Lung (tissue), 12 donors: ENCODE results near the gene RBP4. TPM values are rescaled to one million over a fixed set of nuclear protein-coding genes. Genes with fewer than 3 reads are reported as not detected.
A peak's percentile ranks its signal among the peaks of the same experiment; 100 is the strongest.

Experiments
- ATAC-seq: fragments of 200-7000 bp; cut with Tn5 transposase; one replicate; pipeline ENCODE4 v1.9.1; 2020; ENCODE audit warnings: moderate number of reproducible peaks; ENCODE audit not compliant: insufficient read depth, low FRiP score
- DNase-seq, 3 donors: peaks; one replicate each; pipeline ENCODE4 v3.0.0-alpha.2; 2013 to 2017
- H3K27ac ChIP-seq, 2 donors: one replicate each; pipeline ENCODE4 v1.5.1; 2013; ENCODE audit warnings: mild to moderate bottlenecking in 2 of 2, moderate library complexity in 2 of 2, control low read depth in 1 of 2, inconsistent platforms in 1 of 2, low read depth in 1 of 2, low read length in 1 of 2
- H3K27me3 ChIP-seq, 3 donors: one replicate each; pipeline ENCODE4 v1.5.1; 2013; ENCODE audit warnings: low read length in 2 of 3; ENCODE audit not compliant: control insufficient read depth in 3 of 3, insufficient read depth in 3 of 3
- H3K36me3 ChIP-seq, 4 donors: one replicate each; pipeline ENCODE4 v1.5.1; 2013; ENCODE audit warnings: low read length in 4 of 4, mild to moderate bottlenecking in 1 of 4, moderate library complexity in 1 of 4; ENCODE audit not compliant: control insufficient read depth in 4 of 4, insufficient read depth in 4 of 4
- H3K4me1 ChIP-seq, 5 donors: one replicate each; pipeline ENCODE4 v1.5.1; 2013; ENCODE audit warnings: low read length in 5 of 5, mild to moderate bottlenecking in 2 of 5, moderate library complexity in 1 of 5; ENCODE audit not compliant: control insufficient read depth in 5 of 5, insufficient read depth in 5 of 5
- H3K4me3 ChIP-seq: one replicate; pipeline ENCODE4 v1.5.1; 2013; ENCODE audit warnings: mild to moderate bottlenecking, control low read depth, moderate library complexity
- H3K9ac ChIP-seq, 2 donors: one replicate each; pipeline ENCODE4 v1.5.1; 2013; ENCODE audit warnings: low read length in 2 of 2, control low read depth in 1 of 2; ENCODE audit not compliant: insufficient read depth in 1 of 2
- H3K9me3 ChIP-seq, 4 donors: one replicate each; pipeline ENCODE4 v1.5.1; 2013; ENCODE audit warnings: low read length in 3 of 4, mild to moderate bottlenecking in 1 of 4, moderate library complexity in 1 of 4; ENCODE audit not compliant: control insufficient read depth in 4 of 4, insufficient read depth in 3 of 4
- WGBS, 2 donors: extraction: QIAGEN DNeasy Blood & Tissue Kit; methylation state at CpG; one replicate each; pipeline ENCODE4 v1.1.7; 2013; 5-methylcytosine and 5-hydroxymethylcytosine counted together
- polyA plus RNA-seq, 2 donors: library from polyadenylated mRNA; stranded (reverse); fragments of 200-250 nt; gene quantifications; one replicate each; pipeline ENCODE4 v1.2.1, GENCODE V29; 2013
- total RNA-seq, 2 donors: library from RNA; depleted of rRNA in 1 of 2; stranded (reverse); fragments of >200 nt in 1 of 2; gene quantifications; one replicate each; pipeline ENCODE4 v1.2.1, GENCODE V29; 2014 to 2021
- TF ChIP-seq, protein P1 (sequence below): IDR thresholded peaks from 2 replicates; pipeline ENCODE4 v1.5.1; 2012; ENCODE audit warnings: mild to moderate bottlenecking; ENCODE audit errors: control extremely low read depth, extremely low read depth
- donor health status: control.
- donor health status: control.
- donor health status: Bipolar disorder and iron deficiency.
- donor health status: healthy.
- donor health status: DM: yes; HTN: yes; CAD: no.

Gene RBP4
- total and polyA plus RNA-seq, 4 donors, result 7.3 to 35.4 (median 14.7) TPM; not detected in 1

DNA sequence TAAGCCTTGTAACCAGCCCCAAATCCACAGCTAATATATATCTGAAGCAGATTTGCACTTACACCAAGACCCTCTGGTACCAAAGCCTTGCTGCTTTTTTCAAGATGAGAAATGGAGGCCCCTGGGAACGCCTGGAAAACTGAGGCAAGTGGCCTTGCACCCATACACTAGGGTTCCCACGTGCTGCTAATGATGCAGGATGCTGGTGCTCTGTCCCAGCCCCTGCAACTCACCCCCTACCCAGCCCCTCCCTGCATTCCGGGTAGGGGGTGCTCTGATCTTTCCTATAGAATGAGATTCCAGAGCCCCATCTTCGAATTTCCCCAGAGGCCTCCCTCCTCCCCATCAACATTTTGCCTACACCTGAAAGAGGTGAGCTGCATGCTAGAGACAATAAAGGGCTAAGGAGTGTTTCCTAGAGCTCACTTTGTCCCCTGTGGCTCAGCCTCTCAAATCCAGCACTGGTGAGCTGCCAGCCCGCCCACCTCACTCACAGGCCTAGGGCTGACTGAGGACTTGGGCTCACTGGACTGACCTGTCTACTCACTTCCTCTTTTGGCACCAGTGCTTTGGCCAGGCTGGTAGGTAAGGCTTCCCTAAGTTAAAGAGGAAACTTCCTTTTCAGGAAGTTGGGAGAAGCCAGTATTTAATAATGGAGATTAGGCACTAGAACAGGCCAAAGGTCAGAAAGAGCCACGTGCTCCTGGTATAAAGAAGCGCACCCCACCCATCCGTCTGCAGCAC is 9.8 kb downstream of the RBP4 start:
- no peak for DNase-seq
- Histone ChIP-seq H3K27me3 (no peaks in the 10 kb centered on the region), H3K27ac (no peak overlapping the region), H3K36me3 (no peaks in the 10 kb centered on the region), H3K4me3 (no peak overlapping the region), H3K9ac (no peak overlapping the region), H3K4me1 (peaks cover 0 to 4% (median 0%) of the 10 kb centered on the region in 5 donors), H3K9me3 (no peaks in the 10 kb centered on the region)
- TF ChIP-seq, protein P1, sequence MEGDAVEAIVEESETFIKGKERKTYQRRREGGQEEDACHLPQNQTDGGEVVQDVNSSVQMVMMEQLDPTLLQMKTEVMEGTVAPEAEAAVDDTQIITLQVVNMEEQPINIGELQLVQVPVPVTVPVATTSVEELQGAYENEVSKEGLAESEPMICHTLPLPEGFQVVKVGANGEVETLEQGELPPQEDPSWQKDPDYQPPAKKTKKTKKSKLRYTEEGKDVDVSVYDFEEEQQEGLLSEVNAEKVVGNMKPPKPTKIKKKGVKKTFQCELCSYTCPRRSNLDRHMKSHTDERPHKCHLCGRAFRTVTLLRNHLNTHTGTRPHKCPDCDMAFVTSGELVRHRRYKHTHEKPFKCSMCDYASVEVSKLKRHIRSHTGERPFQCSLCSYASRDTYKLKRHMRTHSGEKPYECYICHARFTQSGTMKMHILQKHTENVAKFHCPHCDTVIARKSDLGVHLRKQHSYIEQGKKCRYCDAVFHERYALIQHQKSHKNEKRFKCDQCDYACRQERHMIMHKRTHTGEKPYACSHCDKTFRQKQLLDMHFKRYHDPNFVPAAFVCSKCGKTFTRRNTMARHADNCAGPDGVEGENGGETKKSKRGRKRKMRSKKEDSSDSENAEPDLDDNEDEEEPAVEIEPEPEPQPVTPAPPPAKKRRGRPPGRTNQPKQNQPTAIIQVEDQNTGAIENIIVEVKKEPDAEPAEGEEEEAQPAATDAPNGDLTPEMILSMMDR, result no peak
- 73 to 86% methylated on average over 8 of the region's 8 CpGs for WGBS, 2 donors
- ATAC-seq, result peak; percentile 27

DNA sequence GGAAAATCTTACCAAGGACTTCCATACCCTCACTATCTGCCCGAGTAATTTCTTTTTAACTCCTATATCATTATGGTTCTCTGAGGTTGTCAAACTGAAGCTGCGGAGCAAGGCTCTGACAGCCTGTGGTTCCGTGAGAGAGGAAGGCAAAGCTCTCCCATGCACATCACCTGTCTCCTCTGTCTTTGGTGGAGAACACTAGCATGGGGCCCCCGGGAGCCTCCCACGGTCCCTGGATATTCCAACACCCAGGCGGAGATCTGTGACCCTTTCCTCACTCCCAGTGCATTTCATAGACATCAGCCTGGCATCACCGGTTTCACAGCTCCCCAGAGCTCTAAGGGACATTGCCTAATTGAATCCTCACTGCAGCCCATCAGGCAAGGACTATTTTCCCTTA is 10.4 kb downstream of the RBP4 start:
- DNase-seq (no peak), ATAC-seq (no peak)
- Histone ChIP-seq H3K9me3 (no peaks in the 10 kb centered on the region), H3K36me3 (no peaks in the 10 kb centered on the region), H3K4me1 (peaks cover 0 to 4% (median 0%) of the 10 kb centered on the region in 5 donors), H3K9ac (no peak overlapping the region), H3K4me3 (no peak overlapping the region), H3K27ac (no peak overlapping the region), H3K27me3 (no peaks in the 10 kb centered on the region)
- WGBS, 2 donors, result 93% methylated on average over 7 of the region's 7 CpGs
- TF ChIP-seq, protein P1, result no peak

DNA sequence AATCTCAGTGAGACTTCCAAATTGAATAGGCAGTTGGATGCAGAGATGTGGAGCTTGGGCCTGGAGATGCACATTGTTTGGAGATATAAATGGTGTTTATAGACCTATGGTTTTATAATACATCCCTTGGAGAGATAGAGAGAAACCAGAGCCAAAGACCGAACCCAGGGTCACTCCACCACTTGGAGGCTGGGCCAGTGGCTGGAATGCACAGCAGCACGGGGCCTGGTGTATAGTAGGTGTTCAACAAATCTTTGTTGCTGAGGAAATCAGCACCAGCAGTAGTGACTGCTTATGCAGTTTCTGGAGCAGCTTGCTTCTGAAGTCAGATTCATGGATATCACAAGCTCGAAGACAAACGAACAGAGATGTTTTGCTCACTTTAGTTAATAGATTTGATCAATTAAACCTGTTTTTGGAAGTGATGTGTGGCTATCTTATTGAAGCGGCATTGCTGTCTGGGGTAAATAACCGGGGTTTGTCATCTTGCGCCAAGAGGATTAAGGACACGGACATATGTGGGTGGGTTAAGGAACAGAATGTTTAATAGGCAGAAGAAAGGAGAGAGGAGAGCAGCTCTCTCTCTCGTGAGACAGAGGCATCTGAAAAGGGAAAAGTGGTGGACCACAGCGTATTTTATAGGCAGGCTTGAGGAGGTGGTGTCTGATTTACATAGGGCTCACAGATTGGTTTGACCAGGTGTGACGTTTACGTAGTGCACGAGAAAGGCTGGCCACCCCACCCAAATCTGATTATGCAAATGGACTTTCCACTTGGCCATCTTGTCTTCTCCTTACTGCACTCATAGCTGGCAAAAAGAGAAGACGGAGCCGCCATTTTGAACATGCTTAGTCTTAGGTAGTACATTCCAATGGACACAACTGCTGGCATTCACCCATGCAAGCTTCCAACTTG is 11.1 kb downstream of the RBP4 start:
- TF ChIP-seq, protein P1, result no peak
- no peaks in the 10 kb centered on the region for H3K9me3 ChIP-seq
- no peak for ATAC-seq
- peaks cover 0 to 4% (median 0%) of the 10 kb centered on the region in 5 donors for H3K4me1 ChIP-seq
- no peaks in the 10 kb centered on the region for H3K36me3 ChIP-seq
- H3K27me3 ChIP-seq, result no peaks in the 10 kb centered on the region
- 92 to 93% methylated on average over 15 of the region's 15 CpGs for WGBS, 2 donors
- H3K9ac ChIP-seq, result no peak overlapping the region
- no peak overlapping the region for H3K27ac ChIP-seq
- H3K4me3 ChIP-seq, result no peak overlapping the region
- DNase-seq, result no peak
